GM21447 (cell line): ENCODE data around the gene RHEB.
A peak's percentile ranks its signal among the peaks of the same experiment; 100 is the strongest.

Source experiments
- ATAC-seq: cut with Tn5 transposase; IDR thresholded peaks from one replicate; pipeline ENCODE4 v1.9.1; 2021; ENCODE audit not compliant: unreplicated experiment

The RHEB gene

DNA sequence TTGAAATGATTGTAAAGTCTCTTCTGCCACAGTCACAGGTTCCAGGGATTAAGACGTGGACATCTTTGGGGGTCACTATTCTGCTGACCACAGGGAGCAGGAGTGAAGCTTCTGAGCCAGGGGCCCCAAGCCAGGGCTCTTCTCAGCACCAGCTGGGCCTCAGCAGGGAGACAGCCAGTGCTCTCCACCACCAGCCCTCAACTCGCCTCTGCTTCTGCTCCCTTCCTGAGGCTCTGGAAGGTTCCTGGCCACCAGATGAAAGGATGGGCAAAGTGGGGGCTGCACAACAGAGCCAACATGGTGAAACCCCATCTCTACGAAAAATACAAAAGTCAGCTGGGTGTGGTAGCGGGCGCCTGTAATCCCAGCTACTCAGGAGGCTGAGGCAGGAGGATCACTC, 68.5 kb downstream of the RHEB start:
- no peak for ATAC-seq

DNA sequence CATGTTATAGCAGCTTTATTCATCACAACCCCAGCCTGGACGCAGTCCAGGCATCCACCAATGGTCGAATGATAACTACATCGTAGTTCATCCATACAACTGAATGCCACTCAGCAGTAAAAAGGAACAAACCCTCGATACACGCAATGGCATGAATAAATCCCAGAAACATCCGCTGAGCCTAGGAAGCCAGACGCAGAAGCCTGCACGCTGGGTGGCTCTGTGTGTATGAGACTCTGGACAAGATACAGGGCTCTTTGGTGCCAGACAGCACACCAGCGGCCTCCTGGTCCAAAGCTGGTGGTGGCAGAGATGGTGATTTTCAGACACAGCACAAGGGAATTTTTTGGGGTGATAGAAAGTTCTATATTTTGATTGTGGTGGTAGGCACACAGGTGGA, 69.7 kb downstream of the RHEB start:
- ATAC-seq: no peak

DNA sequence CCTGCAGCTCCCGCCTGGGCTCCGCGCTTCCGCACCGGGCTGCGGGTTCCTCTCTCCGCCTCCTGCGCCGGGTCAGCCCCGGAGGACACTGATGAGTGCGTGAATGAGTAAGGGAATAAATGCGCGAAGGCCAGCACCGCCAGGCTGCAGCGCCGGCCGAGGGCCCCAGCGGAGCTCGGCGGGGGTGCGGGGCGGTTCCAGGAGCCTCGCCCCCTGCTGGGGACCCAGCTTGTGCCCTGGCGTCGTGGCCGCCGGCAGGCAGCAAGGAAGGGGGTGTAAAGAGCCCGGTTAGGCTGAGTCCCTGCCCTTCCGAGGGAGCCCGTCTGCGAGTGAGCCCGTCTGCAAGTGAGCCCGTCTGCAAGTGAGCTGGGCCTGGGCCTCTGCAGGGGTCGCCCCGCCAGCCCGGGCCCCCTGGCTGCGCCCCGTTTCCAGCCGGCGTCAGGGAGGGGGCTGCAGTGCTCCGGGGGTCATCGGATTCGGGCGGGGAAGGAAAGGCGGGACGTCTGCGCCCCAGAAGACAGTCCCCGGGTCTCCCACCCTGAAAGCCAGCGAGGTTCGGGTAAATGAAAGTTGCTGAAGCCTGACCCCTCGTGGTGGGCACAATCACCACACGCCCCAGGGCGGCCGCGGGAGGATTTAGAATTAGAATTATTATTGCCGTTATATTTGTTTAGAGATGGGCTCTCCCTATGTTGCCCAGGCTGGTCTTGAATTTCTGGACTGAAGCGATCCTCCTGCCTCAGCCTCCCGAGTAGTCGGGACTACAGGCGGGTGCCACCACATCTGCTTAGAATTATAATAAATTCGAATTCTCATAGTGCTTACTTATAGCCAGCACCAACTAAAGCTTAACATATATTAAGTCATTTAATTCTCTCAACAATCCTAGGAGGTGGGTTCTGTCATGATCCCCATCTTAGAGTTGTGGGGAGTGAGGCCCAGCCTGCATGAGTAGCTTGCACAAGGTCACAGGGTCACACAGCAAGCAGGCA, 71.1 kb downstream of the RHEB start:
- ATAC-seq: peak; percentile 83

DNA sequence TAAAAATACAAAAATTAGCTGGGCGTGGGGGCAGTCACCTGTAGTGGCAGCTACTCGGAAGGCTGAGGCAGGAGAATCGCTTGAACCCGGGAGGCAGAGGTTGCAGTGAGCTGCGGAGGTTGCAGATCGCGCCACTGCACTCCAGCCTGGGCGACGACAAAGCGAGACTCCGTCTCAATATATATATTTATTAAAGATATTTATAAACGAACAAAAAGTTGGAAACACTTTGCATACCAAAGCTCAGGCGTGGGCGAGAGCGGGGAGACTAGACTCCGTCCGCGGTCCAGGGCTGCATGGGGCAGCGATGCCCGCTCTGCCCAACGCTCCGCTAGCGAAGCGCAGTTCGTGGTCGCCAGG, 71.8 kb downstream of the RHEB start:
- no peak for ATAC-seq

DNA sequence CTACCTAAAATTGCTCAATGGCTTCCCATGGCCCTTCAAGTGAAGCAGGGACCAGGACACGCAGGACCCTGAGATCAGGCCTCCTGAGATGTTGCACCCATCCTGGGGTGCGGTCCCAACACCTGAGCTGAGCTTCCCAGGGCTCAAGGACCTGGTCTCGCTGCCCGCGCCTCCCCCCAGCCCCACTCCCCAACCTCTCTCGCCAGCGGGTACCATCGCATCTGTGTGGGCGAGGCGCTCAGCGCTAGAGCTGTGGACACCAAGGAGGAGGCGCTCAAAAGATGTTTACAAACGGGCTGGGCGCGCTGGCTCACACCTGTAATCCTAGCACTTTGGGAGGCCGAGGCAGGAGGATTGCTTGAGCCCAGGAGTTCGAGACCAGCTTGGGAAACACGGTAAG, 72.4 kb downstream of the RHEB start:
- no peak for ATAC-seq

DNA sequence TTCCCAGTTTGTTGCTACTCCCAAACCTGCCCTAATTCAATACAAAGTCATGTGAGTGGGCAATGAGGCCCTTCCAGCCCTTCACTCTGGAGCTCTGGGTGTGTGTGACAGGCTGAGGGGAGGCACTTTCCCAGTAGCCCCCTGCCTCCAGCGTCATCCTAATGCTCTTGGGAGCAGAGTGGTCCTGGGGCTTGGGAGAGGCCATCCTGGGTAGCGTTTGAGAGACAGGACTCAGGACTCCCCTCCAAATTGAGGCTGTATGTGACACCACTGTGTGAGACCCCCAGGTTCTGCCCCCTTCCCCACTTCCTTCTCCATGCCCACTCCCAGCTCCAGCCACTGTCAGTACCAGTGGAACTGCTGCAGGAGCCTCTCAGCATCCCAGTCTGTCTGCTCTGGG, 73.3 kb downstream of the RHEB start:
- no peak for ATAC-seq

DNA sequence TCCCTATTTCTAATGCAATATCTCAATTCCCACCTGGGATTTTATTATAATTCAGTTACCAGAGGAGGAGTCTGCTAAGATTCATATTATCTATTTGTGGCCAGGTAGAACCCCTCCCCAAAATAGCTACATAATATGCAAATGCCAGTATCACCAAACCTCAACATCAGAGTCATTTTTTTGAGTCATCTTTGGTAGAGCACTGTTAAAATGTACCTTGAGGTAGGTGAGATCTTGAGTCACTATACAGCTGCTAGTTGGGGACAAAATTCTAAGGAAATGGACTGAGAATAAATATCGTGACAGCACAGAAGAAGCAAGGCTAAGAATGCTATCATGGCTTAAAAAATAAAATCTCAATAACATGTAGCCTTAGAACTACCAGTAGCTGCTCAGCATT, 75.1 kb downstream of the RHEB start:
- no peak for ATAC-seq

DNA sequence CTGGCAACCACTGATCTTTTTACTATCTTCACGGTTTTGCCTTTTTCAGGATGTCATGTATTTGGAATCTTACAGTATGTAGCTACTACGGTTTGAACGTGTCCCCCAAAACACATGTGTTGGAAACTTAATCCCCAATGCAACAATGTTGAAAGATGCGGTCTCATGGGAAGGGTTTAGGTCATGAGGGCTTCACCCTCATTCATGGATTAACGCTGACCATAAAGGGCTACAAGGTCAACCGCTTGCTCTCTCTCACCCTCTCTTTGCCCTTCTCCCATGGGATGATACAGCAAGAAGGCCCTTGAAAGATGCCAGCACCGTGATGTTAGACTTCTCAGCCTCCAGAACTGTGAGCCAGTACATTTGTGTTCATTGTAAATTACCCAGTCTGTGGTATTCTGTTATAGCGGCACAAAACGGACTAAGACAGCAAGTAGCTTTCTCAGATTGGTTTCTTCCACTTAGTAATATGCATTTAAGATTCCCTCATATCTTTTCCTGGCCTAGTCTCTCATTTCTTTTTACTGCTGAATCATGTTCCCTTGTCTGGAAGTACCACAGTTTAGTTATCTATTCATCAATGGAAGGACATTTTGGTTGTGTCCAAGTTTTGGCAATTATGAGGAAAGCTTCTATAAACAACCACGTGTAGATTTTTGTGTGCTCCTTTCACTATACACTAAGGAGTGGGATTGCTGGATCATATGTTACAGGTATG, 76.8 kb downstream of the RHEB start:
- ATAC-seq: no peak

DNA sequence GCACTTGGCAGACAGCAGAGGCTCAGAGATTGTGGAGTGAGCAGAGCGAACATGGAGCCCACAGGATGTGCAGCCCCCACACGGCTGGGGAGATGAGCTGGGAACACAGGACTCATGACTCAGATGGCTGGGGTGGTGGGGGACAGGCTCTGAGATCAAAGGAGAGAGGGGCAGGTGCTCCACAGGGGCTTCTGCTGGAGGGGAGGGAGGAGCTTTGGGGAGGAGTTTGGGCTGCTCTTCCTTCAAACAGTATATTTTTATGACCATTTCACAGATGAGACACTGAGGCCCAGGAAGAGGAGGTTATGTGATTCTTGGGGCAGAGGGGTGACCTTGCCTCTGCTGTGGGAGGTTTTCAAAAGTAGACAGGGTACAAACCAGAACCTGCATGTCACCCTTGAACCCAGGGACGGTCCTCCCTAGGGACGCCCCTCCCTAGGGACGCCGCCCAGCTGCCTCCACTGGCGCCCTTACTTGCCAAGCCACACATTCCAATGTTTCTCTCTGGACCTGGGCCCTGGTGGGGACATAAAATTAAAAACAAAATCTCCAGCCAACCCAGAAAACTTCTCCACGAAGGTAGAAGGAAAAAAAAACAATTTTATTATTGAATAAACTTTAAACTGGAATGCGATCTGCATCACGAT, 78.8 kb downstream of the RHEB start:
- no peak for ATAC-seq

DNA sequence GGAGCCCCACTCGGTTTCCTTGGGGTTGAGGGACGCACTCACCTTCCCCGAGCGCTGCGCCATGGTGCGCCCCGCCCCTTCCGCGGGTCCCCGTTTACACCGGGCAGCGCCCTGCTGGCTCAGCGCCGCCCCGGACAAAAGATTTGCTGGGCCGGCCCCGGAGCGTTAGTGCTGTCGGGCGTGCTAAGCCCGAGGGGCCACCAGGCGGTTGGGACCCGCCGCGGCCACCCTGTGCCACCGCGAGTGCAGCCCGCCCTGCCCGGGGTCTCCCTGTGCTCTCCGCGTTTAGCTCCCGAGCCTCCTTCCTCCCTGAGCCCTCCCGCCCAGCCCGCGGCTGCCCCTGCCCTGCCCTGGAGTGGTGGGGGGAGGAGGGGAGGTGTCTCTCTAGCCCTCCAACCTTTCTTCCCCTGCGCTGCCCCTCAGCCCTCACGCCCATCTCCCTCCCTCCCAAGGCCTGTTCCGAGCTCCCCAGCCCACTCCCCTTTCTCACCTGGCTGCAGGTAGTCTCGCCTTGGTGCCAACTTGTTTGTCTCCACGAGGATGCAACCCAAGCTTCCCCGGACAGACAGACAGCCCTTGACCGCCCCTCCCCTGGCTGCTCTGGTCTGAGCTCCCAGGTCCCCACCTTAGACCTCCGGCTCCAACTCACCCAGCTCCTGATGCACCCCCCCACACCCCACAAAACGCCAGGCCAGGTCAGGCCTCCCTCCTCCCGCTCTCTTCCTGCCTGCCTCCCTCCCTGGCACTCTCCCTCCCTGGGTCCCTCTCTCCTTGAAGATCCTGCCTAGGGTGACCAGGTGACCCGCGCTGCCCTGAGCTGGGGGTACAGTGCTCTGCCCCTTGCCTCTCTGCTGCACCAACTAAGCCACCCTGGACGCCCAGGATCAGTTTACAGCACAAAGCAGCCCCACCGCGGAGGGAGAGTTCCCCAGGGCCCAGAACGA, 79.6 kb downstream of the RHEB start, which contains the start of gene CRYGN:
Gene CRYGN, minus strand, starts transcription at position 287 of the 944 bp plus-strand sequence. Its CDS starts 224 bp downstream, at position 63.
- no peak for ATAC-seq

DNA sequence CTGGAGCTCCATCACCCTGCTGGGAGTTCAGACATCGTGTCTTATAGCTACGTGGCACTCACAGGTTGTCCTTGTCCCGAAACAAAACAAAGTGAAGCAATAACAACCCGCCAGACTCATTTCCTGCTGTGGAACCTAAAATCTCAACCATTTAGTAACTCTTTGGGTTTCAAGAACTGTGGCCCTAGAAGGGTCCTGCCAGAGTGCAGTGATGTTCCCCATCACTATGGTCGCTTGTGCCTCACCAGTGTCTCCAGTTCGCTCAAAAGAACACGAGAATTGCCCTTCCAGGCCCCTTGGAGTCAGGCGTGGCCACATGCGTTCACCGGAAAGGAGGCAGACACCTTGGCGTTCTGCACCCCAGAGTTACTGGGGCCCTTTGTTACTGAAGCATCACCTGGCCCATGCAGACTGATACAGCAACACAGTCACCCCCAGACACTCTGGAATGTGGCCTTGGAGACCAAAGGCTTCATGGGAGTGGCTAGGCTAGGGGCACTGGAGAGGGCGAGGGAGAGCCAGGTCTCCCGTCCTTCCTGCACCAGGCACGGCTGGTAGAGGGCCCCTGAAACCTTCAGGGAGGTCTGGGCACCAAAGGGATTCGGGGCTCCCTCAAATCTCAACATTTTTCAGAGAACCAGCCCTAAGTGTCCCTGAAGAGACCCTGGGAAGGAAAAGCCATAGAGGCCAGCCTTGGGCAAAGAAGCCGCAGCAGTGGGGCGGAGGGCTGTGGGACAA, 80.7 kb downstream of the RHEB start:
- ATAC-seq: no peak

DNA sequence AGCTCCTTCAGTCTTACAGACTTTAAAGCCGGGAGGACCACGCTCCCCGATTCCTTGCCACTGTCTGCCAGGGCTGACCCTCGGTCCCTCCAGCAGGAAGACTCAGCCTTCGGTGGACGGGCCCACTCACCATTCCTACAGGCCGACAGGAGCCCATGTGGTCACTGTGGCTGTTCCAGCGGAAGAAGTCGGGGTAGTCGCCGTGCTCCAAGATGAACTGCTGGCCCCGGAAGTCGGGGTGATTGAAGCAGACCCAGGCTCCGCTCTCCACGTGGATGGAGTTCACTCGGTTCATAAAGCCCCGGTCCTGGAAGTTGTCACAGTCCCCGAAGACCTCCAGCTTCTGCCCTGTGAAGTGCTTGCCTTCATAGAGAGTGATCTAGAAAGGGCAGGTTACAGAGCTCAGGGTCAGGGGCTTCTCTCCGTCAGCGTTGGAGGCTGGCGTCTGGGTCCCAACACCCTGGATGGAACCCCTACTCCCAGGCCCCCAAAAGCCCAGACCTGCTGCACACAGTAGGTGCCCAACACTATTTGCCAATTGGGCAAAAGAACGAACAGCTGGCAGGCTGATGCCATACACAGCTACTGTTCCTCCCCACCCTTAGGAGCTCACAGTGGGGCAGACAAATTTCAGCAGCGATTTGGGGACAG, 81.7 kb downstream of the RHEB start:
- ATAC-seq: no peak

DNA sequence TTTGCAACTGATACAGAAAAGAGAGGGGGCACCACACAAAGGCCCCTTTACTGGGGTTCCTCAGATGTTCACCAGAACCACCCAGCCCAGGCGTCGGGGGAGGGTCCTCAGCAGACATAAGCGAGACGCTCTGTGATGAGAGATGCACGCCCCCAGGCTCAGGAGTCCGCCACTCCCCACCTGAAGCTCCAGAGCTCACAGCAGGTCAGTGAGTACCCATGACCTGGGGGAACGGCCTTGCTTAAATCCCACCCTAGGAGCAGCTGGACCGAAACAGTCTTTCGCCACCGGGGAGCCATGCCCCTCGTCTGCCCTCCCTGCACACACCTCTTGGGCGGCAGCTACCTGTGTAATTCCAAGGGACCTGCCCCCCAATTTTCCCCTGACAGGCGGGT, 82.5 kb downstream of the RHEB start:
- ATAC-seq: no peak

DNA sequence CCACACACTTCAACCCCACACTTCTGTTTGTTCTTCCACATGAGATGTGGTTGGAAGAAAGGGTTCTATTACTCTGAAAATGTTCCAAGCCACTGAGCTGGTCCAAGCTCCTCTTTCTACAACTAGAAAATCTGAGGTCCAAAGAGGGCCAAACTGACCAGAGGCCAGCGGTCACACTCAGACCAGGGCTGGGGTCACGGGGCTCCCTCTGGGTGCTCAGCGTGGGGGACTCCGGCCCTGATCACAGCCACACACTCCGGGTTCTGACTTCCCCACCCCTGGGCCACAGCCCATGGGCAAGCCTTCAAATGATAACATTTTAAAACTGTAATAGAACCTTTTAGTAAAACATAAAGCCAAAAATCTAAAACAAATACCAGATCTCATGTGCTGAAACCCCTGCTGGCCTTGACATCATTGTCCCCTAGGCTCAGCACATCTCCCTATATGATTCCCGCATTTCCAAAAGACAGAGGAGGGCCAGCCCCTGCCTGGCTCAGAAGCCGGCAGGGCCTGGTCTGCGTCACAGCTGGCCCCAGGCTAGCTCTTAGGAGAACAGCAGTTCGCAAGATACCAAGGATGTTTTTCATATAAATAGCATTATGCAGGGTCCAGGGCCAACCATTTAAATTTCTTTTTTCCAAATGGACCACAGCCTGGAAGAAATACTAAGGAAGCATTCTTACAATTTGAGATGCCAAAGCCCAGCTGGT, 83.1 kb downstream of the RHEB start:
- no peak for ATAC-seq

DNA sequence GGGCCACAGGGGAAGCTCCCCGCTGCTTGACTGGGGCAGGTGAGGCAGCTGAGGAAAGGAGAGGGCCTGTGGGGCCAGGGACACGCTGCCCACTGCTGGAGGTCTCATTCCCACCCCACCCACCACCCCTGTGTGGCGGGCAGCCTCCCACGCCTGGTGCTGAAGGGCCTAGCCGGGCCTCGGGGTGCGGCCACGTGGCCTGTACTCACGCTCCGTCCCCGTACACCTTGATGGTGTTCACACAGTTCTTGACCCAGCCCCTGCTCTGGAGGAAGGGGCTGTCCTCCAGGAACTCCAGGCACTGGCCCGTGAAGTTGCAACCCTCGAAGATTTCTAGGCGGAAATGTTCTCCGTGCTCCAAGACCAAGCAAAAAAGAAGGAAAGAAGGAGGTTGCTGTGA, 83.7 kb downstream of the RHEB start:
- no peak for ATAC-seq

DNA sequence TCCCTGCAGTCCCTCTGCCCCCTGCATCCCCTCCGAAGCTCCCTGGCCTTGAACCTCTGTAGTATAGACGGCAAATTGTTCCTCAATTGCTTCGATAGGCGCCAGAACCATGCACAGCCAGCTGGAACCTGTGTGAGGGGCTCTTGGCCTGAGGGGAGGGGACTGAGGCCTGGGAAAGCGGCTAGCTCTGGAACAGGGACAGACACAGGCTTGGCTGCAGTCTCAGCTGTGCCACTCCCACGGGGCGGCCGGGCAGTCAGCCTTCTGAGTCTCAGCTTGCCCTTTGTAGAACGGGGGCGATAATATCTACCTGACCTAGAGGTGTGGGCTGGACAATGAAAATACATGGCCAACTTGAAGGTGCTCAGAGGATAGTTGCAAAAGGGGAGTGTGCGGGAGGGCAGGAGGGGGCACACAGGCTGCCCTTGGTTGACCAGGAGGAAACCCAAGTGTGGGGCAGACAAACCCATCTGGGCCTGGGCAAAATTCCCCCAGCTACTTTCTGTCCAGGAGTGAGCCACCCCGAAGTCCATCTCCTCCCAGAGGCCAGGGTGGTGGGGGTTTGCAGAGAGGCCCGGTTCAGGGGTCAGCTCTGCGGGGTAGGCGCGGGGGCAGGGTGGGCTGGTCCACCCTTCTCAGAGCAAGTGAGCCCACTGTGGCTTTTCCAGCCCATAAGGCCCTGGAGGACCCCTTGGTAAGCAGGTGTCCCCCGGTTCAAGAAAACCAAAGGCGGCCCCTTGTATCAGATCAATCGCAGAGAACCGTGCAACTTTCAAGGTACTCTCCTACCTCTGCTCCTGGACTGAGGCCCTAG, 84.4 kb downstream of the RHEB start:
- ATAC-seq: no peak

DNA sequence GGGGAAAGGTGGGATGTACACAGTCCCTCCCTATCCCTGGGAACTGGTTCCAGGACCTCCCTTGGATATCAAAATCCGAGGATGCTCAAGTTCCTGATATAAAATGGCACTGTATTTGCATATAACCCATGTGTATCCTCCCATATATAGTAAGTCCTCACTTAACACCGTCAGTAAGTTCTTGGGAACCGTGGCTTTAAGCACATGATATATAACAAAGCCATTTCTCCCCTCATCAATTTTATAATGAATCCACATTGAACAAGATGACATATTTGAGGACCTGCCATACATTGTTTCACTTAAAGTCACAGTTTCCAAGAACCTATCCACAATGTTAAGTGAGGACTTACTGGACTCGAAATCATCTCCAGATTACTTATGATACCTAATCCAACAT, 85.1 kb downstream of the RHEB start:
- no peak for ATAC-seq
